HG03135 (cell line): ENCODE data around the gene IFI35.
"Not testable (repeated sequence)": the region's sequence is repeated elsewhere in the genome, so short reads cannot be mapped to it uniquely, and the experiment has no call there.

Experiments used
- ATAC-seq: cut with Tn5 transposase; IDR thresholded peaks from one replicate; pipeline ENCODE4 v1.9.1; 2021; ENCODE audit warnings: mild to moderate bottlenecking, moderate library complexity; ENCODE audit not compliant: unreplicated experiment

IFI35 gene

GRCh38 chr17:43044024-43044423 is 37.4 kb downstream of the IFI35 start:
- ATAC-seq = no peak

- ATAC-seq = no peak
Measured at GRCh38 chr17:43051969-43052368, 45.4 kb downstream of the IFI35 start.

DNA sequence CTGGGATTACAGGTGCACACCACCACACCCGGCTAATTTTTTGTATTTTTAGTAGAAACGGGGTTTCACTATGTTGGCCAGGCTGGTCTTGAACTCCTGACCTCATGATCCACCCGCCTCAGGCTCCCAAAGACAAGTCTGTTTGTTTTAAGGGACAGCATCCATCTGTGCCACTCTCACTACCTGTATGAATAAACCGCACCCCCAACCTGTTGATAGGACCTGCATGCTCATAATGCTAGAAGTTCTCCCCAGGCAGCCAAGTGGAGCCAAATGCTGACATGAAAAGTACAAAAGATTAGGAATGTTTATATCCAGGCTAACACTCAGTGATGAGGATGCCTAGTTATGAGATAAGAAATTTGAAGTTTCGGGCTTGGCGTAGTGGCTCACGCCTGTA is 46.4 kb downstream of the IFI35 start:
- not testable (repeated sequence) for ATAC-seq

DNA sequence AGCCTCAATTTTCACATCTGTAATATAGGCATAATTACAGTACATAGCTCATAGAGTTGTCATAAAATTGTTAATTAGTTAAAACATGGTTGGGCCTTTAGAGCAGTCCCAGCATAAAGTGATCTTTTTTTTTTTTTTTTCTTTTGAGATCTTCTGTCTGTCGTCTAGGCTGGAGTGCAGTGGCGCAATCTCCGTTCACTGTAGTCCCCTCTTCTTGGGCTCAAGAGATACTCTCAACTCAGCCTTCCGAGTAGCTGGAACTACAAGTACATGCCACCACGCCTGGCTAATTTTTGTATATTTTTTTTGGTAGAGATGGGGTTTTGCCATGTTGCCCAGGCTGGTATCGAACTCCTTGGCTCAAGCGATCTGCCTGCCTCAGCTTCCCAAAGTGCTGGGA is 49.5 kb downstream of the IFI35 start:
- no peak for ATAC-seq

DNA sequence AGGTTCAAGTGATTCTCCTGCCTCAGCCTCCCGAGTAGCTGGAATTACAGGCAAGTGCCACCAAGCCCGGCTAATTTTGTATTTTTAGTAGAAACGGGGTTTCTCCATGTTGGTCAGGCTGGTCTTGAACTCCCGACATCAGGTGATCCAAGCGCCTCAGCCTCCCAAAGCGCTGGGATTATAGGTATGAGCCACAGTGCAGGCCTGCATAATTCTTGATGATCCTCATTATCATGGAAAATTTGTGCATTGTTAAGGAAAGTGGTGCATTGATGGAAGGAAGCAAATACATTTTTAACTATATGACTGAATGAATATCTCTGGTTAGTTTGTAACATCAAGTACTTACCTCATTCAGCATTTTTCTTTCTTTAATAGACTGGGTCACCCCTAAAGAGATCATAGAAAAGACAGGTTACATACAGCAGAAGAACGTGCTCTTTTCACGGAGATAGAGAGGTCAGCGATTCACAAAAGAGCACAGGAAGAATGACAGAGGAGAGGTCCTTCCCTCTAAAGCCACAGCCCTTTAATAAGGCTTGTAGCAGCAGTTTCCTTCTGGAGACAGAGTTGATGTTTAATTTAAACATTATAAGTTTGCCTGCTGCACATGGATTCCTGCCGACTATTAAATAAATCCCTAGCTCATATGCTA is 56.5 kb downstream of the IFI35 start:
- ATAC-seq = no peak
